Measurements from ENCODE around the gene HOXC4.
"Not testable (repeated sequence)": the region's sequence is repeated elsewhere in the genome, so short reads cannot be mapped to it uniquely, and the experiment has no call there.

HOXC4 gene

GRCh38 chr12:54065677-54066076 lies 12.0 kb downstream of the HOXC4 start:
- H3K27ac Mint-ChIP-seq = no peak overlapping the region
- no peaks in the 10 kb centered on the region for H3K4me1 Mint-ChIP-seq
- DNase-seq (no peak), ATAC-seq (no peak)
- peaks cover 45% of the 10 kb centered on the region for H3K27me3 Mint-ChIP-seq
- no peak overlapping the region for H3K4me3 Mint-ChIP-seq
- no peaks in the 10 kb centered on the region for H3K9me3 Mint-ChIP-seq
- no peaks in the 10 kb centered on the region for H3K36me3 Mint-ChIP-seq (ENCODE audit: low read depth)

- H3K4me1 Mint-ChIP-seq = no peaks in the 10 kb centered on the region
These were observed 12.8 kb downstream of the HOXC4 start for GRCh38 chr12:54066408-54066807.

GRCh38 chr12:54068418-54069070 lies 14.9 kb downstream of the HOXC4 start:
- no peak overlapping the region for H3K27ac Mint-ChIP-seq
- H3K27me3 Mint-ChIP-seq = peaks cover 26% of the 10 kb centered on the region
- no peak for ATAC-seq
- H3K4me1 Mint-ChIP-seq = no peaks in the 10 kb centered on the region
- no peak overlapping the region for H3K4me3 Mint-ChIP-seq
- no peak for DNase-seq
- no peaks in the 10 kb centered on the region for H3K36me3 Mint-ChIP-seq (ENCODE audit: low read depth)
- no peaks in the 10 kb centered on the region for H3K9me3 Mint-ChIP-seq

More at GRCh38 chr12:54066408-54066807, 12.8 kb downstream of the HOXC4 start:
- Mint-ChIP-seq H3K36me3 (ENCODE audit: low read depth) (no peaks in the 10 kb centered on the region), H3K9me3 (no peaks in the 10 kb centered on the region), H3K27me3 (peaks cover 41% of the 10 kb centered on the region), H3K4me3 (no peak overlapping the region), H3K27ac (no peak overlapping the region)
- DNase-seq (no peak), ATAC-seq (no peak)

GRCh38 chr12:54071942-54072341 lies 18.3 kb downstream of the HOXC4 start:
- no peaks in the 10 kb centered on the region for H3K9me3 Mint-ChIP-seq
- H3K27ac Mint-ChIP-seq = no peak overlapping the region
- DNase-seq (no peak), ATAC-seq (no peak)
- no peak overlapping the region for H3K4me3 Mint-ChIP-seq
- H3K36me3 Mint-ChIP-seq (ENCODE audit: low read depth) = no peaks in the 10 kb centered on the region
- H3K27me3 Mint-ChIP-seq = peaks cover 8% of the 10 kb centered on the region
- no peaks in the 10 kb centered on the region for H3K4me1 Mint-ChIP-seq

- no peaks in the 10 kb centered on the region for H3K36me3 Mint-ChIP-seq (ENCODE audit: low read depth)
- DNase-seq = no peak
- peaks cover 6% of the 10 kb centered on the region for H3K27me3 Mint-ChIP-seq
- H3K27ac Mint-ChIP-seq = no peak overlapping the region
- H3K4me3 Mint-ChIP-seq = no peak overlapping the region
- ATAC-seq = no peak
- no peaks in the 10 kb centered on the region for H3K4me1 Mint-ChIP-seq
- H3K9me3 Mint-ChIP-seq = no peaks in the 10 kb centered on the region
These were observed 20.7 kb downstream of the HOXC4 start for GRCh38 chr12:54074308-54074707.

- ATAC-seq = no peak
- H3K27me3 Mint-ChIP-seq = peaks cover 3% of the 10 kb centered on the region
- H3K4me1 Mint-ChIP-seq = no peaks in the 10 kb centered on the region
- H3K36me3 Mint-ChIP-seq (ENCODE audit: low read depth) = no peaks in the 10 kb centered on the region
- no peaks in the 10 kb centered on the region for H3K9me3 Mint-ChIP-seq
- no peak for DNase-seq
- no peak overlapping the region for H3K27ac Mint-ChIP-seq
- H3K4me3 Mint-ChIP-seq = no peak overlapping the region
These were observed 21.8 kb downstream of the HOXC4 start for GRCh38 chr12:54075409-54075808.

GRCh38 chr12:54075974-54076373 lies 22.3 kb downstream of the HOXC4 start:
- ATAC-seq (no peak), DNase-seq (no peak)
- no peaks in the 10 kb centered on the region for H3K27me3 Mint-ChIP-seq
- H3K9me3 Mint-ChIP-seq = no peaks in the 10 kb centered on the region
- peaks cover 1% of the 10 kb centered on the region for H3K4me1 Mint-ChIP-seq
- H3K36me3 Mint-ChIP-seq (ENCODE audit: low read depth) = no peaks in the 10 kb centered on the region
- H3K27ac Mint-ChIP-seq = no peak overlapping the region
- H3K4me3 Mint-ChIP-seq = no peak overlapping the region

- ATAC-seq; H3K27ac Mint-ChIP-seq; H3K27me3 Mint-ChIP-seq; H3K36me3 Mint-ChIP-seq (ENCODE audit: low read depth); H3K9me3 Mint-ChIP-seq; H3K4me3 Mint-ChIP-seq; DNase-seq: not testable (repeated sequence)
- H3K4me1 Mint-ChIP-seq = peaks cover 14% of the 10 kb centered on the region
These were observed 24.2 kb downstream of the HOXC4 start for GRCh38 chr12:54077843-54078242.

GRCh38 chr12:54079115-54079514 lies 25.5 kb downstream of the HOXC4 start:
- H3K36me3 Mint-ChIP-seq (ENCODE audit: low read depth); H3K27ac Mint-ChIP-seq; H3K27me3 Mint-ChIP-seq; H3K9me3 Mint-ChIP-seq; ATAC-seq; DNase-seq; H3K4me3 Mint-ChIP-seq: not testable (repeated sequence)
- peaks cover 26% of the 10 kb centered on the region for H3K4me1 Mint-ChIP-seq

GRCh38 chr12:54080008-54080924 lies 26.6 kb downstream of the HOXC4 start:
- H3K4me3 Mint-ChIP-seq; H3K27me3 Mint-ChIP-seq; H3K36me3 Mint-ChIP-seq (ENCODE audit: low read depth); ATAC-seq; DNase-seq; H3K9me3 Mint-ChIP-seq: not testable (repeated sequence)
- peak overlapping the region; percentile 12 for H3K27ac Mint-ChIP-seq
- peaks cover 26% of the 10 kb centered on the region for H3K4me1 Mint-ChIP-seq

- not testable (repeated sequence) for H3K9me3 Mint-ChIP-seq; H3K27me3 Mint-ChIP-seq; H3K36me3 Mint-ChIP-seq (ENCODE audit: low read depth); ATAC-seq
- Mint-ChIP-seq H3K27ac (peak overlapping the region; percentile 89), H3K4me3 (peak overlapping the region; percentile 77), H3K4me1 (peaks cover 26% of the 10 kb centered on the region)
- peak; percentile 8 for DNase-seq
These were observed 27.4 kb downstream of the HOXC4 start for GRCh38 chr12:54081053-54081514.

- peak; percentile 41 for DNase-seq
- not testable (repeated sequence) for ATAC-seq
These were observed 28.2 kb downstream of the HOXC4 start for GRCh38 chr12:54081581-54082396.

GRCh38 chr12:54082397-54082892 lies 28.8 kb downstream of the HOXC4 start:
- peaks cover 26% of the 10 kb centered on the region for H3K4me1 Mint-ChIP-seq
- peak overlapping the region; percentile 89 for H3K27ac Mint-ChIP-seq
- peak overlapping the region; percentile 77 for H3K4me3 Mint-ChIP-seq
- H3K27me3 Mint-ChIP-seq = no peaks in the 10 kb centered on the region
- H3K36me3 Mint-ChIP-seq (ENCODE audit: low read depth) = no peaks in the 10 kb centered on the region
- no peaks in the 10 kb centered on the region for H3K9me3 Mint-ChIP-seq
- peak; percentile 33 for ATAC-seq
- DNase-seq = peak; percentile 37

More at GRCh38 chr12:54081581-54082396, 28.2 kb downstream of the HOXC4 start:
- peaks cover 26% of the 10 kb centered on the region for H3K4me1 Mint-ChIP-seq
- not testable (repeated sequence) for H3K27me3 Mint-ChIP-seq; H3K9me3 Mint-ChIP-seq; H3K36me3 Mint-ChIP-seq (ENCODE audit: low read depth)
- H3K4me3 Mint-ChIP-seq = peak overlapping the region; percentile 77
- peak overlapping the region; percentile 89 for H3K27ac Mint-ChIP-seq

- peaks cover 14% of the 10 kb centered on the region for H3K4me1 Mint-ChIP-seq
- not testable (repeated sequence) for DNase-seq; H3K9me3 Mint-ChIP-seq; ATAC-seq; H3K36me3 Mint-ChIP-seq (ENCODE audit: low read depth); H3K4me3 Mint-ChIP-seq; H3K27ac Mint-ChIP-seq
- H3K27me3 Mint-ChIP-seq = peaks cover 28% of the 10 kb centered on the region
These were observed 34.4 kb downstream of the HOXC4 start for GRCh38 chr12:54088011-54088410.
